ENCODE data around the gene ST6GALNAC5.

ST6GALNAC5 gene

GRCh38 chr1:76891931-76892622 is 24.8 kb downstream of the ST6GALNAC5 start:
- Histone ChIP-seq H3K36me3 (ENCODE audit: insufficient read depth, low read length) (no peaks in the 10 kb centered on the region), H3K27me3 (ENCODE audit: insufficient read depth, low read length) (no peaks in the 10 kb centered on the region), H2AFZ (ENCODE audit: low read length, unreplicated experiment) (no peak overlapping the region), H3K4me1 (ENCODE audit: control insufficient read depth, insufficient read depth, low read length, unreplicated experiment) (no peaks in the 10 kb centered on the region), H3K79me2 (ENCODE audit: control insufficient read depth, insufficient read depth, low read length, unreplicated experiment) (no peaks in the 10 kb centered on the region), H3K4me3 (ENCODE audit: low read depth, low read length) (no peak overlapping the region), H3K27ac (ENCODE audit: low read depth, low read length) (no peak overlapping the region)

- H3K27me3 ChIP-seq (ENCODE audit: insufficient read depth, low read length): no peaks in the 10 kb centered on the region
- H3K4me3 ChIP-seq (ENCODE audit: low read depth, low read length): no peak overlapping the region
- H2AFZ ChIP-seq (ENCODE audit: low read length, unreplicated experiment): no peak overlapping the region
- no peaks in the 10 kb centered on the region for H3K79me2 ChIP-seq (ENCODE audit: control insufficient read depth, insufficient read depth, low read length, unreplicated experiment)
- H3K27ac ChIP-seq (ENCODE audit: low read depth, low read length): no peak overlapping the region
- H3K4me1 ChIP-seq (ENCODE audit: control insufficient read depth, insufficient read depth, low read length, unreplicated experiment): no peaks in the 10 kb centered on the region
- H3K36me3 ChIP-seq (ENCODE audit: insufficient read depth, low read length): no peaks in the 10 kb centered on the region
Observed at GRCh38 chr1:76892675-76893074, 25.4 kb downstream of the ST6GALNAC5 start.

GRCh38 chr1:76901158-76901767 is 34.0 kb downstream of the ST6GALNAC5 start:
- no peaks in the 10 kb centered on the region for H3K79me2 ChIP-seq (ENCODE audit: control insufficient read depth, insufficient read depth, low read length, unreplicated experiment)
- no peaks in the 10 kb centered on the region for H3K4me1 ChIP-seq (ENCODE audit: control insufficient read depth, insufficient read depth, low read length, unreplicated experiment)
- H2AFZ ChIP-seq (ENCODE audit: low read length, unreplicated experiment): no peak overlapping the region
- H3K36me3 ChIP-seq (ENCODE audit: insufficient read depth, low read length): no peaks in the 10 kb centered on the region
- no peak overlapping the region for H3K4me3 ChIP-seq (ENCODE audit: low read depth, low read length)
- H3K27me3 ChIP-seq (ENCODE audit: insufficient read depth, low read length): no peaks in the 10 kb centered on the region
- no peak overlapping the region for H3K27ac ChIP-seq (ENCODE audit: low read depth, low read length)

DNA sequence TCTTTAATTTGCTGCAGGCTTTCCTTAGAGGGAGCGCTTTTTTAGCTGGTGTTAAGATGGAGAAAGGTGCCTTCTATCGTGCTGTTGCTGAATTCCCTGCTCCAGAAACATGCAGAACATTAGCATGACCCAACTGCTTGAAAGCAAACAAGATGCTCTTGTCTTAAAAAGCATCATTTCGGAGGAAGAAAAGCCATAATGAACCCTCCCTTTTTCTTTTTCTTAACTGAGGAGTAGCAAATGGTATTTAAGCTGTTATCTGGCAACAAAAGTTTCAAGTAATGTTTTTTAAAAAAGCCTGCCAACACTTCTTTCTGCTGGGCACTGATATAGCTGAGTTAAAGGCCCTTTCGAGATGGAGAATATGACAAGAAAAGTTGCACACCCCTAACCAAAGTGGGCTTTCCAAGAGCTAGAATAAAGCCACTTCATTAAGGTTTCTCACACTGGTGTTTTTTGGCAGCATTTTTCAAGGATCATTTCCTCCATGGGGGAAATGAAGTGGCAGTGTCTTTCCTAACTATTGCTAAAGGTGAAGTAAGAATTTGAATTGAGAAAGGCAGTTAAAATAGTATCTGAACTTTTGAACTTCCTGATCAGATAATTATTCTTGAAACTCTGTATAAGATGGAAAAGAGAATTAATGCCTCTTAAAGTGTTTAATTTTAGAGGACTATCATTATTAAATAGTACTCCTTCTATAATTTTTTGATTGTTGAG is 38.8 kb downstream of the ST6GALNAC5 start:
- no peak overlapping the region for H3K4me3 ChIP-seq (ENCODE audit: low read depth, low read length)

GRCh38 chr1:76909311-76909710 is 42.0 kb downstream of the ST6GALNAC5 start:
- Histone ChIP-seq H3K27me3 (ENCODE audit: insufficient read depth, low read length) (no peaks in the 10 kb centered on the region), H3K36me3 (ENCODE audit: insufficient read depth, low read length) (no peaks in the 10 kb centered on the region), H3K4me3 (ENCODE audit: low read depth, low read length) (no peak overlapping the region), H3K79me2 (ENCODE audit: control insufficient read depth, insufficient read depth, low read length, unreplicated experiment) (no peaks in the 10 kb centered on the region), H3K27ac (ENCODE audit: low read depth, low read length) (no peak overlapping the region), H3K4me1 (ENCODE audit: control insufficient read depth, insufficient read depth, low read length, unreplicated experiment) (no peaks in the 10 kb centered on the region), H2AFZ (ENCODE audit: low read length, unreplicated experiment) (no peak overlapping the region)

More for the DNA sequence above, 38.8 kb downstream of the ST6GALNAC5 start:
- Histone ChIP-seq H3K36me3 (ENCODE audit: insufficient read depth, low read length) (no peaks in the 10 kb centered on the region), H3K27me3 (ENCODE audit: insufficient read depth, low read length) (no peaks in the 10 kb centered on the region), H3K4me1 (ENCODE audit: control insufficient read depth, insufficient read depth, low read length, unreplicated experiment) (no peaks in the 10 kb centered on the region), H3K27ac (ENCODE audit: low read depth, low read length) (no peak overlapping the region), H3K79me2 (ENCODE audit: control insufficient read depth, insufficient read depth, low read length, unreplicated experiment) (no peaks in the 10 kb centered on the region), H2AFZ (ENCODE audit: low read length, unreplicated experiment) (no peak overlapping the region)

DNA sequence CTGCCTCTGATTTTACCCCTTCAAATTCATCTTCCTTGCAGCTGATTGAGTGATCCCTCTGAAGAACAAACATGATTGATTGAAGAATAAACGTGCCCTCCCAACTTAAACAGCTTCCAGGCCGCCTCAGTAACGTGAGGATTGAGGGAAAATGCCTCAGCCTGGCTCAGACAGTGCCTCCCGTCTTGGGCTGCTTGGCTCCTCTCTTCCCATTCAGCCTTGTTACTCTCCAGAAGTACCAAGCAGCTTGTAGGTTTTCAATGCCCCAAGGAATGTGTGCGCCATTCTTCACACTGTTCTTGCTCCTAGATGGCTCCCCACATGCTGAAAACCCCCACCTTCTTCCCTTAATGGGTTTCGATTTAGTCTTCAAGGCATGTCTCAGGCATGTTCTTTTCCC is 51.8 kb downstream of the ST6GALNAC5 start:
- Histone ChIP-seq H3K27ac (ENCODE audit: low read depth, low read length) (no peak overlapping the region), H3K36me3 (ENCODE audit: insufficient read depth, low read length) (no peaks in the 10 kb centered on the region), H3K27me3 (ENCODE audit: insufficient read depth, low read length) (no peaks in the 10 kb centered on the region), H3K4me1 (ENCODE audit: control insufficient read depth, insufficient read depth, low read length, unreplicated experiment) (no peaks in the 10 kb centered on the region), H2AFZ (ENCODE audit: low read length, unreplicated experiment) (no peak overlapping the region), H3K4me3 (ENCODE audit: low read depth, low read length) (no peak overlapping the region), H3K79me2 (ENCODE audit: control insufficient read depth, insufficient read depth, low read length, unreplicated experiment) (no peaks in the 10 kb centered on the region)

- H3K36me3 ChIP-seq (ENCODE audit: insufficient read depth, low read length): no peaks in the 10 kb centered on the region
- no peaks in the 10 kb centered on the region for H3K79me2 ChIP-seq (ENCODE audit: control insufficient read depth, insufficient read depth, low read length, unreplicated experiment)
- H3K27ac ChIP-seq (ENCODE audit: low read depth, low read length): no peak overlapping the region
- H3K4me1 ChIP-seq (ENCODE audit: control insufficient read depth, insufficient read depth, low read length, unreplicated experiment): no peaks in the 10 kb centered on the region
- H2AFZ ChIP-seq (ENCODE audit: low read length, unreplicated experiment): no peak overlapping the region
- H3K27me3 ChIP-seq (ENCODE audit: insufficient read depth, low read length): no peaks in the 10 kb centered on the region
- H3K4me3 ChIP-seq (ENCODE audit: low read depth, low read length): no peak overlapping the region
Observed at GRCh38 chr1:76921590-76921989, 54.3 kb downstream of the ST6GALNAC5 start.

- no peaks in the 10 kb centered on the region for H3K36me3 ChIP-seq (ENCODE audit: insufficient read depth, low read length)
- H3K4me3 ChIP-seq (ENCODE audit: low read depth, low read length): no peak overlapping the region
- no peaks in the 10 kb centered on the region for H3K79me2 ChIP-seq (ENCODE audit: control insufficient read depth, insufficient read depth, low read length, unreplicated experiment)
- no peak overlapping the region for H2AFZ ChIP-seq (ENCODE audit: low read length, unreplicated experiment)
- H3K4me1 ChIP-seq (ENCODE audit: control insufficient read depth, insufficient read depth, low read length, unreplicated experiment): no peaks in the 10 kb centered on the region
- H3K27me3 ChIP-seq (ENCODE audit: insufficient read depth, low read length): no peaks in the 10 kb centered on the region
- no peak overlapping the region for H3K27ac ChIP-seq (ENCODE audit: low read depth, low read length)
Observed at GRCh38 chr1:76925825-76926224, 58.5 kb downstream of the ST6GALNAC5 start.

- Histone ChIP-seq H3K36me3 (ENCODE audit: insufficient read depth, low read length) (no peaks in the 10 kb centered on the region), H3K4me1 (ENCODE audit: control insufficient read depth, insufficient read depth, low read length, unreplicated experiment) (no peaks in the 10 kb centered on the region), H3K27ac (ENCODE audit: low read depth, low read length) (no peak overlapping the region), H3K4me3 (ENCODE audit: low read depth, low read length) (no peak overlapping the region), H3K79me2 (ENCODE audit: control insufficient read depth, insufficient read depth, low read length, unreplicated experiment) (no peaks in the 10 kb centered on the region), H2AFZ (ENCODE audit: low read length, unreplicated experiment) (no peak overlapping the region), H3K27me3 (ENCODE audit: insufficient read depth, low read length) (no peaks in the 10 kb centered on the region)
Observed at GRCh38 chr1:76928522-76928921, 61.2 kb downstream of the ST6GALNAC5 start.

- Histone ChIP-seq H3K4me1 (ENCODE audit: control insufficient read depth, insufficient read depth, low read length, unreplicated experiment) (no peaks in the 10 kb centered on the region), H3K27ac (ENCODE audit: low read depth, low read length) (no peak overlapping the region), H3K4me3 (ENCODE audit: low read depth, low read length) (no peak overlapping the region), H3K27me3 (ENCODE audit: insufficient read depth, low read length) (no peaks in the 10 kb centered on the region), H3K79me2 (ENCODE audit: control insufficient read depth, insufficient read depth, low read length, unreplicated experiment) (no peaks in the 10 kb centered on the region), H2AFZ (ENCODE audit: low read length, unreplicated experiment) (no peak overlapping the region), H3K36me3 (ENCODE audit: insufficient read depth, low read length) (no peaks in the 10 kb centered on the region)
Observed at GRCh38 chr1:76929136-76929535, 61.9 kb downstream of the ST6GALNAC5 start.
